B cell (primary cell): Measurements from ENCODE around the gene BTNL9. TPM values are rescaled to one million over a fixed set of nuclear protein-coding genes. Genes with fewer than 3 reads are reported as not detected.

Experiments used
- ATAC-seq: fragments of 200-7000 bp; cut with Tn5 transposase; one replicate; pipeline ENCODE4 v1.10.0; 2021; ENCODE audit warnings: low read depth, mild to moderate bottlenecking, moderate number of reproducible peaks, moderate library complexity
- CTCF ChIA-PET: fragments of 350-600 bp; sonication (Branson Sonifier 250); formaldehyde crosslinking; loops from one replicate; lab custom pipeline; 2021; ENCODE audit warnings: antibody characterized with exemption, inconsistent platforms; lab: Charles Lee
- POLR2A ChIA-PET: fragments of 350-600 bp; sonication (Branson Sonifier 250); formaldehyde crosslinking; loops from one replicate; lab custom pipeline; 2021; ENCODE audit warnings: antibody characterized with exemption; lab: Charles Lee
- DNase-seq: peaks from one replicate; pipeline ENCODE4 v3.0.0; 2013
- H2AFZ ChIP-seq: 2 replicates; pipeline ENCODE4 v1.6.1; 2012; ENCODE audit warnings: mild to moderate bottlenecking, low read depth, low read length; ENCODE audit not compliant: insufficient read depth, poor library complexity, severe bottlenecking
- H3K27ac ChIP-seq, 2 donors: 1 replicate in 1 of 2; 2 replicates in 1 of 2; pipeline ENCODE4 v1.5.1; 2012 to 2013; ENCODE audit warnings: low read length in 2 of 2, mild to moderate bottlenecking in 2 of 2, moderate library complexity in 1 of 2
- H3K27me3 ChIP-seq, 4 experiments: fragments of 200-600 bp in 1 of 4; sonication (generic) in 1 of 4; replicated peaks in 1 of 4; 1 replicate in 2 of 4; 2 replicates in 2 of 4; pipeline versions ENCODE4 v1.6.1 to v1.7.0; 2013 to 2016; ENCODE audit warnings: low read length in 3 of 4, mild to moderate bottlenecking in 2 of 4, mixed read lengths in 1 of 4, moderate library complexity in 1 of 4; ENCODE audit not compliant: insufficient read depth in 4 of 4, control insufficient read depth in 3 of 4; ENCODE audit errors: control extremely low read depth in 1 of 4
- H3K36me3 ChIP-seq, 2 experiments: replicated peaks in 1 of 2; 1 replicate in 1 of 2; 2 replicates in 1 of 2; pipeline versions ENCODE4 v1.6.1 to v1.7.1; 2013; ENCODE audit warnings: low read length in 1 of 2; ENCODE audit not compliant: insufficient read depth in 2 of 2, control insufficient read depth in 1 of 2; ENCODE audit errors: control extremely low read depth in 1 of 2, extremely low read depth in 1 of 2
- H3K4me1 ChIP-seq, 2 donors: fragments of 200-600 bp in 1 of 2; sonication (generic) in 1 of 2; 1 replicate in 1 of 2; 2 replicates in 1 of 2; pipeline versions ENCODE4 v1.5.1 to v1.6.1; 2013 to 2017; ENCODE audit warnings: low read length in 2 of 2; ENCODE audit not compliant: control insufficient read depth in 2 of 2, insufficient read depth in 2 of 2
- H3K4me2 ChIP-seq: replicated peaks from 2 replicates; pipeline ENCODE3; 2012; ENCODE audit warnings: mild to moderate bottlenecking, low read depth, low read length; ENCODE audit not compliant: poor library complexity, severe bottlenecking
- H3K4me3 ChIP-seq, 5 experiments: fragments of 200-600 bp in 1 of 5; sonication (generic) in 1 of 5; 1 replicate in 3 of 5; 2 replicates in 2 of 5; pipeline versions ENCODE4 v1.5.1 to v1.7.0; 2011 to 2016; ENCODE audit warnings: low read length in 4 of 5, mild to moderate bottlenecking in 4 of 5, low read depth in 2 of 5, control low read depth in 1 of 5, moderate library complexity in 1 of 5; ENCODE audit not compliant: insufficient read depth in 1 of 5; ENCODE audit errors: control extremely low read depth in 1 of 5, extremely low read depth in 1 of 5
- H3K79me2 ChIP-seq: fragments of 200-600 bp; sonication (generic); one replicate; pipeline ENCODE4 v1.6.0; 2016; ENCODE audit warnings: low read length; ENCODE audit not compliant: control insufficient read depth, insufficient read depth
- H3K9ac ChIP-seq: fragments of 200-600 bp; sonication (generic); 2 replicates; pipeline ENCODE4 v1.6.1; 2017; ENCODE audit warnings: mild to moderate bottlenecking, low read length, moderate library complexity
- H3K9me3 ChIP-seq, 3 donors: one replicate each; pipeline versions ENCODE4 v1.6.1 to v1.7.1; 2013; ENCODE audit warnings: low read length in 2 of 3; ENCODE audit not compliant: control insufficient read depth in 2 of 3, insufficient read depth in 1 of 3; ENCODE audit errors: control extremely low read depth in 1 of 3
- H4K20me1 ChIP-seq: 2 replicates; pipeline ENCODE4 v1.6.0; 2012; ENCODE audit warnings: mild to moderate bottlenecking, low read length; ENCODE audit not compliant: insufficient read depth, control insufficient read depth, poor library complexity, severe bottlenecking
- H3K27ac Mint-ChIP-seq: one replicate; pipeline ENCODE4 v1.8.0; 2021; ENCODE audit warnings: mixed read lengths
- H3K27me3 Mint-ChIP-seq: one replicate; pipeline ENCODE4 v1.8.0; 2021; ENCODE audit warnings: mixed read lengths
- H3K4me1 Mint-ChIP-seq: one replicate; pipeline ENCODE4 v1.8.0; 2021; ENCODE audit warnings: mixed read lengths
- H3K4me3 Mint-ChIP-seq: one replicate; pipeline ENCODE4 v1.8.0; 2021; ENCODE audit warnings: mixed read lengths
- H3K9me3 Mint-ChIP-seq: one replicate; pipeline ENCODE4 v1.8.0; 2022; ENCODE audit warnings: mixed read lengths; ENCODE audit not compliant: insufficient read depth
- CTCF ChIP-seq: fragments of 200-600 bp; IDR thresholded peaks from one replicate; pipeline ENCODE4 v1.8.0; 2022; ENCODE audit warnings: antibody characterized with exemption, mild to moderate bottlenecking
- EZH2 ChIP-seq: IDR thresholded peaks from 2 replicates; pipeline ENCODE4 v1.6.1; 2012; ENCODE audit warnings: borderline replicate concordance, low read depth, mild to moderate bottlenecking, moderate library complexity, low read length; ENCODE audit not compliant: insufficient read depth, poor library complexity, severe bottlenecking
- WGBS: methylation state at CpG from one replicate; pipeline ENCODE4 v1.1.5; 2013; ENCODE audit warnings: missing lambda C conversion rate; ENCODE audit not compliant: insufficient coverage; 5-methylcytosine and 5-hydroxymethylcytosine counted together
- intact Hi-C: fragments of 100-400 bp; cut with micrococcal nuclease; formaldehyde crosslinking; loops from one replicate; pipeline ENCODE4 v1.10.0; 2022
- polyA plus RNA-seq: library from polyadenylated mRNA; depleted of rRNA; stranded (reverse); fragments of >200 nt; gene quantifications from 2 replicates; pipeline ENCODE4 v1.2.3, GENCODE V29; 2012
- total RNA-seq, 2 donors: library from RNA; stranded (reverse); fragments of 120-200 nt in 1 of 2; gene quantifications; 1 replicate in 1 of 2; 2 replicates in 1 of 2; pipeline versions ENCODE4 v1.2.3 to v1.2.4, GENCODE V29; 2013 to 2022

Gene BTNL9
- total and polyA plus RNA-seq, 2 donors (not counting 1 experiment from before 2014, with no cell fraction given): 40.7 to 173 TPM

- ATAC-seq (no peak), DNase-seq (no peak)
- intact Hi-C loops: no loop called here
- no peaks in the 10 kb centered on the region for H4K20me1 ChIP-seq
- H3K9me3 ChIP-seq: peaks cover 0 to 28% (median 0%) of the 10 kb centered on the region in 3 donors
- H3K27ac ChIP-seq: no peak overlapping the region
- ChIA-PET CTCF (no interaction called here), POLR2A (no interaction called here)
- no peak overlapping the region for H3K4me3 ChIP-seq
- H3K4me1 ChIP-seq: no peaks in the 10 kb centered on the region
- no peaks in the 10 kb centered on the region for H3K36me3 ChIP-seq
- no peak for TF ChIP-seq EZH2
- TF ChIP-seq CTCF: no peak
- no peak overlapping the region for H2AFZ ChIP-seq
- WGBS: 90% methylated on average over 25 of the region's 26 CpGs
- H3K4me2 ChIP-seq: no peak overlapping the region
- Mint-ChIP-seq H3K4me3 (no peak overlapping the region), H3K4me1 (no peaks in the 10 kb centered on the region), H3K27ac (no peak overlapping the region), H3K9me3 (peaks cover 6% of the 10 kb centered on the region), H3K27me3 (peaks cover 36% of the 10 kb centered on the region)
- peaks cover 0 to 9% (median 1%) of the 10 kb centered on the region in 4 experiments for H3K27me3 ChIP-seq
- H3K9ac ChIP-seq: no peak overlapping the region
- no peaks in the 10 kb centered on the region for H3K79me2 ChIP-seq
Observed at GRCh38 chr5:181028032-181028819, 11.8 kb upstream of the BTNL9 start.

GRCh38 chr5:181031716-181032115 lies 8.3 kb upstream of the BTNL9 start:
- ATAC-seq (no peak), DNase-seq (no peak)
- H3K4me1 ChIP-seq: no peaks in the 10 kb centered on the region
- H3K9me3 ChIP-seq: peaks cover 0 to 15% (median 0%) of the 10 kb centered on the region in 3 donors
- H3K4me3 ChIP-seq: no peak overlapping the region
- no peak overlapping the region for H3K4me2 ChIP-seq
- no peak overlapping the region for H3K27ac ChIP-seq
- no peak overlapping the region for H3K9ac ChIP-seq
- 89% methylated on average over 3 of the region's 3 CpGs for WGBS
- Mint-ChIP-seq H3K9me3 (peaks cover 4% of the 10 kb centered on the region), H3K27me3 (peaks cover 10% of the 10 kb centered on the region), H3K4me1 (no peaks in the 10 kb centered on the region), H3K27ac (no peak overlapping the region), H3K4me3 (no peak overlapping the region)
- ChIA-PET POLR2A (no interaction called here), CTCF (no interaction called here)
- H2AFZ ChIP-seq: no peak overlapping the region
- no peaks in the 10 kb centered on the region for H3K79me2 ChIP-seq
- TF ChIP-seq CTCF: no peak
- no peak for TF ChIP-seq EZH2
- H3K36me3 ChIP-seq: no peaks in the 10 kb centered on the region
- intact Hi-C loops: no loop called here
- H3K27me3 ChIP-seq: peaks cover 0 to 2% (median 0%) of the 10 kb centered on the region in 4 experiments
- H4K20me1 ChIP-seq: no peaks in the 10 kb centered on the region
